Vagina (tissue), 2 donors: ENCODE measurements around the gene RPL36.

Experiments
- CTCF ChIP-seq, 3 experiments: fragments of 450-650 bp in 2 of 3; fragments of 200-600 bp in 1 of 3; sonication (generic) in 1 of 3; IDR thresholded peaks; one replicate each; pipeline ENCODE4 v1.5.1; 2017 to 2019; ENCODE audit warnings: antibody characterized with exemption in 3 of 3, mild to moderate bottlenecking in 2 of 3, moderate library complexity in 2 of 3
- POLR2A ChIP-seq, 2 donors: fragments of 450-650 bp; IDR thresholded peaks; one replicate each; pipeline ENCODE4 v1.6.1; 2017; ENCODE audit warnings: antibody characterized with exemption in 2 of 2, mild to moderate bottlenecking in 2 of 2, moderate library complexity in 2 of 2

- TF ChIP-seq CTCF (IDR thresholded peaks at IDR 0.05) (no peak), POLR2A (IDR thresholded peaks at IDR 0.05) (no peak)
Observed at GRCh38 chr19:5713228-5713627, 23.1 kb downstream of the RPL36 start.
